HG02642 (cell line): Measurements from ENCODE around the gene LIMS1.
A peak's percentile ranks its signal among the peaks of the same experiment; 100 is the strongest.
"Not testable (repeated sequence)": the region's sequence is repeated elsewhere in the genome, so short reads cannot be mapped to it uniquely, and the experiment has no call there.

Source experiments
- ATAC-seq: cut with Tn5 transposase; IDR thresholded peaks from one replicate; pipeline ENCODE4 v1.9.1; 2021; ENCODE audit warnings: mild to moderate bottlenecking; ENCODE audit not compliant: unreplicated experiment, poor library complexity

The LIMS1 gene, protein sequence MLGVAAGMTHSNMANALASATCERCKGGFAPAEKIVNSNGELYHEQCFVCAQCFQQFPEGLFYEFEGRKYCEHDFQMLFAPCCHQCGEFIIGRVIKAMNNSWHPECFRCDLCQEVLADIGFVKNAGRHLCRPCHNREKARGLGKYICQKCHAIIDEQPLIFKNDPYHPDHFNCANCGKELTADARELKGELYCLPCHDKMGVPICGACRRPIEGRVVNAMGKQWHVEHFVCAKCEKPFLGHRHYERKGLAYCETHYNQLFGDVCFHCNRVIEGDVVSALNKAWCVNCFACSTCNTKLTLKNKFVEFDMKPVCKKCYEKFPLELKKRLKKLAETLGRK

DNA sequence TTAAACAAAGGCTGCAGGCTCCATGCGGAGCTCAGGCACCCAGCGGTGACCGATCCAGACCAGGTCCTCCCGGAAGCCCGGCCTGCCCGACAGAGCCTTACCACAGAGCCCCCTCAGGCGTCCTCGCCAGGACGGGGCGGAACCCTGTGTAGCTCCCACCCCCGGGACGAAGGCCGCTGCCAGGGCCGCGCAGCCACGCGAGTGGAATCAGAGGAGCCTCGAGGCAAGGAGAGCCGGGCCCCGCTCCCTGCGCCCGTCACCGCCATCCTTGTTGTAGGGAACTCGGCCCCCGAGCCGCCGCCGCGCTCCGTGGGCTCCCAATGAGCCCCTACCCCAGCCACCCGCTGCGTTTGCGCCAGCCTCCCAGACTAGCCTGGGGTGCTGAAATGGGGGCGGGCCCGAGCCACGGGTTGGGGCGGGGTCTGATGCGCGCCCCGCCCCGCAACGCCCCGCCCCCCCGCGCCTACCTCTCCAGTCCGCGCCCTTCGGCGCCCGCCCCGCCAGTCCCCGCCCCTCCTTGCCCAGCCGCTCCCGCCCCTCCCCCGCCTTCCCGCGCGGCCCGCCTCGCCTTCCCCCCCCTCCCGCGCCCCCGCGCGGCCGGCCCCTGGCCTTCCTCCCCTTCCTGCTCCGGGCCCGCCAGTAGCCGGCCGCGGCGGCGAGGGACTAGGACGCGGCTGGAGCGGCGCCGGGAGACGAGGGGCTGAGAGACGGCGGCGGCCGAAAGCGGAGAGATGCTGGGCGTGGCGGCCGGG is at the start of gene LIMS1:
TSS of gene LIMS1 (plus strand) at position 639 of the 752 bp plus-strand sequence. CDS start at position 732, 93 bp downstream.
- peak; percentile 89 for ATAC-seq

DNA sequence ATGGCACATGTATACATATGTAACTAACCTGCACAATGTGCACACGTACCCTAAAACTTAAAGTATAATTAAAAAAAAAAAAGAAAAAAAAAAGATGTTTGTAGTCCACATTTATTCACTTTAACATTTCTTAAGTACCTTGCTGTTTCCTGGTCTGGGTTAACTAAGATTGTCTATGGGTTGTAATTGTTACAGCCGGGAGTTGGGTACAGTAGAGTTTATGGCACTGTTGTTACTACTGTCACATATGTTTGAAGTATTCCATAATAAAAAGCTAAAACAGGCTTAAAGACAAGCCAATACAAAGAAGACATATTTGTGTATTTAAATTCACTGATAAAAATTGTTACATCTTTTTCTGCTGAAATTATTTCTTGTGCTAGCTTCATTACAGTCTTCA is 49.0 kb upstream of the LIMS1 start:
- no peak for ATAC-seq

DNA sequence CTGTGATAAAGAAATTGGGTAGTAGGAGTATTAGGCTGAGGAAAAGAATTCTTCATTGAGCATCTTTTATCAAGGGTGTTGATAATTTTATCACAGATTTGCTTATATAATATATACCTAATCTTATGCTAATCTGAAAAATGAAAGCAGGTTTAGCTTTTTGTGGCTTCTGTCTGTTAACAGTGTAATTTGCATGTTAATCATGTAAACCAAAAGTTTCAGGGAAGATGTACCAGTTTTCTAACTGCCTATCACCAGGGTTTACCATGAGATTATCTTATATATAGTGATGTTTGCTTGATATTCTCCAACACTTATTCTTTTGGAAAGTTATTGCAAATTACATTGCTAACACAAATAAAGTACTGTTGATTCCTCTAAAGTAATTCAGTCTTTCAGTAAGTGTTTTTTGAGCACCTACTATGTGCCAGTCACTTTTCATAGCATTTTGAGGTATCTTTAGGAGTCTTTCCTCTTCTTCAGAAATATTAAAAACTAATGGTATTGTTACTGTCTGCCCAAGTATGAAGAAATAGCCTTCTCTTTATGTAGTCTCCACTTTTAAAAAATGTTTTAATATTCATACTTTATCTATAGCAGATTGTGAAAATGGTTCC is 43.7 kb upstream of the LIMS1 start:
- ATAC-seq, result no peak

DNA sequence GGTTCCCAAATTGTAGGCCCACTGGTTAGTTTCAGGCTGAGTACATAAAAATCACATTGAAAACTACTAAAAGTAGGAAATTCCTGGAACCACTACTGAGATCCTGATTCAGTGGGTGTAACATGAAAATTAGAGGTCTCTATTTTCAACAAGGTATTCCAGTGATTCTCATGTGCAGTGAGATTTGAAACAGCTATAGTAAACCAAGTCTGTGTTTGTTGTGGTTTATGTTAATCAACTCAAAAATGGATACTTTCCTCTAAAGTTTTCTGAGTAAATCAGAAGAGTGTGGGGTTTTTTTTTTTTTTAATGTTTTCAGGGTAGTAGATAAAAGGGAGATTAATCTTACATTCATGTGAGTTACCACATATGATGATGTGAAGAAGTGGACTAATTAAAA is 42.4 kb upstream of the LIMS1 start:
- ATAC-seq, result no peak

DNA sequence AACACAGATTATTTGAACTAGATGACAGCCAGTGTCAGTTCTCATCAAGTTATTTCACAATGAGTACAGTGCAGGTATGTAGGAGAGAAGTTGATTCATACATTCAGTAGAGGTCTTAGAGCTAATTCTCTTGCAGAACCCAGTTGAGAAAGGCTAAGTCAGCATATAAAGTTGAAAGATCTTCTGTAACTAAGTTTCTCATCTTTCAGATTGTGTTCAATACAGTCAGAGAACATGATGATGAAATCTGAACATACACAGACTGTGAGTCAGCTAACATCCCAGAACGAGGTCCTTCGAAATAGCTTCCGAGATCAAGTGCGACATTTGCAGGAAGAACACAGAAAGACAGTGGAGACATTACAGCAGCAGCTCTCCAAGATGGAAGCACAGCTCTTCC is 41.9 kb upstream of the LIMS1 start:
- no peak for ATAC-seq

DNA sequence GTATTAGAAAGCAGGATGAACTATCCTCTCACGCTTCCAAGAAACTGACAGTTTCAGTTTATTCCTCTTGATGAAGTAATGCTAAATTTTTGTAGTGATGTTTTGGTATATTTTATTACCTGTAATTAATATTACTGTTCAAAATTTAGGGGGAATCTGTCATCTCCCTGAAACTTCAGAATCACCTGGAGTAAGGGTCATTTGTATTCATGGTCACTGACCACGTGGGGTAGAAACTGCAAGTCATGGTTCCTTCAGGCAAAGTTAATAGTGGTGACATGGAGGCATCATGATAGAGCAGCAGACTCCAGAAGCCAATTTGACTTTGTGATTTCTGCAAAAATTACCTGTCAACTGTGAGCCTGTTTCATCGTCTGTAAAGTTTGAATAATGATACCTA is 38.1 kb upstream of the LIMS1 start:
- not testable (repeated sequence) for ATAC-seq

DNA sequence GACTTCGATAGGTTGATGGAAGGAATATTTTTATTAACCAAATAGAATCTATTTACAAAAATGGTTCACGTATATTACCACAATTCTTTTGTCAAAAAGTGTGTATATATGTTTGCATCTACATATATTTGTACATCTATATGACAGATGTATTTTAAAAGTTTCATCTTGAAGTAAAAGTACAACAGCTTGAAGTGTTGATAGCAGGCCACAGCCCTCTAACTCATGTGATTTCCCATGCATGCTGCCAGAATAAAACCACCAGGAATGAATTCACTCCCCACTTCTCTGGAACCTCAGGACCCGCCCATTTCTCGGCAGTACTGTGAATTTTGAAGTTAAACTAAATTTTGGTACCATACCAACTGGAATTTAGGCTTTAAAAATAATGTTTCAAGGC is 26.6 kb upstream of the LIMS1 start:
- ATAC-seq, result not testable (repeated sequence)

DNA sequence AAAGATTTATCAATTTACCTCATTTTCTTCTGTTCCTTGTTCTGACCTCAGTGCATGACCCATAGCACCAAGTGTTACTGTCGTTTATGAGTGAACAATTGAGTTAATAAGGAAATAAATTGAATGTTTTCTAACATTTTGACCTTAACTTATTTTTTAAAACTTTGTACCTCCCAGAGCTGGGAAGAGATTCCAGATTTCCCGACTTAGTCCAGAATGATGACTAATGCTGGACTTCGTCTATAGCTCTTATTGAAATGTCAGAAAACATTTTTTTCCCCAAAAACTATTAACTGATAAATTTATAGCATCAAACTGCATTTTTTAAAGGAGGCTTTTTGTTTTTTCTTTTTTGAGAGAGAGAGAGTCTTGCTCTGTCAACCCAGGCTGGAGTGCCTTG is 21.8 kb upstream of the LIMS1 start:
- not testable (repeated sequence) for ATAC-seq

DNA sequence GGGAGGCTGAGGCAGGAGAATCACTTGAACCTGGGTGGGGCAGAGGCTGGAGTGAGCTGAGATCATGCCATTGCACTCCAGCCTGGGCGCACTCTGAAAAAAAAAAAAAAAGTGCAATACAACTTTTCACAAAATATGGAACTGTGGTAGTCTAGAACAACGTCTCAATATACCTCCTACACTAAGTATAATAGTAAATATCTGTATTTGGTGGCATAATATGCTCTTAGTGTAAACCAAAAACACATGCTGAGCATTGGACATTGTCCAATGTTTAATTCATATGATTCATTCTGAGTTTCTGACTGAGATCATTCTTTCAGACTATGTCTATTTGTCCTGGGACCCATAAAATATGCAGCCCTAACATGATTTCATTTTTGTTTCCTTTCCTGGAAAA is 19.8 kb upstream of the LIMS1 start:
- not testable (repeated sequence) for ATAC-seq

DNA sequence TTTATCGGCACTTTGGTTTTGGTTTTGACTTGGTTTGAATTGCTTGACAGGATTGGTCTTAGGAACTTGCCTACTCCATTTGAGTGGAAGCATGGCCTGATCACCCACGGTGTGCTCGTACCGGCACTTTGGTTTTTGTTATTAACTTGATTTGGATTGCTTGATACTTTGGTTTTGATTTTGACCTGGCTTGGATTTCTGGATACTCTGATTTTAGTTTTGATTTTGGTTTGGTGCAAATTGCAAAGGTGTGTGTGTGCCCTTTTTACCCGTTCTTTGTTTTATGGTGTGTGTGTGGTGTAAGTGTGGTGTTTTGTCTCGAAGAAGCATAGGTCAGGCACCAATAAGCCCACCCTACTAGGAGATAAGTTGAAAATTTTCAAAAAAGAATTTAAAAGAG is 9.6 kb upstream of the LIMS1 start:
- ATAC-seq, result not testable (repeated sequence)

DNA sequence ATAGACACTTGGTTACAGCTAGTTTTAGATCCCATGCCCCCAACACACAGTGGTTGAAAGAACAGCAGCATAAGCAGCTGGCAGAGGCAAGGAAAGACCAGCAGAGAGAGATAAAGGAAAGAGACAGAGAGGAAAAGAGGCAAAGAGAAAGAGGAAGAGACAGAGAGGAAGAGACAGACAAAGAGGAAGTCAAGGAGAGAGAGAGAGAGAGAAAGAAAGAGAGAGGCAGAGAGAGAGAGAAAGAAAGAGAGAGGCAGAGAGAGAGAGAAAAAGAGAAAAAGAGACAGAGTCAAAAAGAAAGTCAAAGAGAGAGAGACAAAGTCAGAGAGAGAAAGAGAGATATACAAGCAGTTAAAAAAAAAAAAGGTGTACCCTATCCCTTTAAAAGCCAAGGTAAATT is 9.0 kb upstream of the LIMS1 start:
- not testable (repeated sequence) for ATAC-seq

DNA sequence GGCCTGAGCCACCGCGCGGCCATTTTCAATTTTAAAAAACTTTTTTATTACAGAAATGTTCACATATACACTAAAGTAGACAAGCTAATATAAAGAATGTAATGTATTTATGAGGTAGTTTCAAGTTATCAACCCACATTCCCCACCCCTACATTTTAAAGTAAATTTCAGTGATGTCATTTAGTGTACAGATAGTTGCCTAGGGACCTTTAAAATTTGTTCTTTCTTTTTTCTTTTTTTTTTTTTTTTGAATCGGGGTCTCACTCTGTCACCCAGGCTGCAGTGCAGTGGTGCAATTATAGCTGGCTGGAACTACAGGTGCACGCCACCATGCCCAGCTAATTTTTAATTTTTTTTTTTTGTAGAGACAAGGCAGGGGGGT is 2.6 kb upstream of the LIMS1 start:
- ATAC-seq, result no peak

DNA sequence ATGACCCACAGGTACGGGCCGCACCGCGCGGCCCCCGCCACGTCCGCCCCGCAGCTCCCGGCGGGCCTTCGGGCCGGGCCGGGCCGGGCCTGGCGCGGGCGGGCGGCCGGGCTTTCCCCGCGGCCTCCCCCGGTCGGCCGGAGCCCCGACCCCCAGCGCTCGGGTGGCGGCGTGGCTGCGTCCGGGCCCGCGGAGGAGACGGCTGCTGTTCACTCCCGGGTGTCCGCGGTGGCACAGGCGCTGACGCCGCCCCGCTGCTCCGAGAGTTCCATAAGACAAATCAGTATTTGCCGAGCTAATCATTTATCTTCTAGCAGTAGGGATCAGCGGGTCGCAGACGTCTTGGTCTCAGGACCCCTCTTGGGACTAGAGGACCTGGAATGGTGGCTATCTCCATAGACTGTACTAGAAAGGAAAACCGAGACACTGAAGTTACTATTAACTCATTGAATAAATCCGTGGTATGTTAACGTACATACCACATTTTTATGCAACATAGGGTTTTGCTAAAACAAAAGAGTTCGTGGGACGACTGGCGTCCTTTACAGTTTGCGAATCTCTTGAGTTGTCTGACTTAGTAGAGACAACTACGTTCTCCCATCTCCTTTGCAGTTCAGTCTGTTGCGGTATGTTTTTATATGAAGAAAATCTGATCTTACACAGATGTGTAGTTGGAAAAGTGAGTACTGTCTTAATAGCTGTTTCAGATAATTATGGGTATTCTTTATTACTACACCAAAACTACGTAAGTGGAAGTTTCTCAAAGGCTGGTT is 500 bp downstream of the LIMS1 start:
- peak; percentile 40 for ATAC-seq

DNA sequence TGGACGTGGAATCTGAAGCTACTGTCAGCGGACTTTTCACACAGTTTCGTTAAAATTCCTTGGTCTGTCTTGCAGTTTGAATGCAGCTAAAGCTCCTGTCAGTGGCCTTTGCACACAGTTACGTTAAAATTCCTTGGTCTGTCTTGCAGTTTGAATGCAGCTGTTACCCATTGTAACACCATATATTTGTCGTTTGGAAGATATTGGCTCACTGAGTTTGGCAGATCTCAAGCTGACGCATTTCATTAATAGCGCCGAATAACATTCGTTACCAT is 1.0 kb downstream of the LIMS1 start:
- ATAC-seq, result no peak

DNA sequence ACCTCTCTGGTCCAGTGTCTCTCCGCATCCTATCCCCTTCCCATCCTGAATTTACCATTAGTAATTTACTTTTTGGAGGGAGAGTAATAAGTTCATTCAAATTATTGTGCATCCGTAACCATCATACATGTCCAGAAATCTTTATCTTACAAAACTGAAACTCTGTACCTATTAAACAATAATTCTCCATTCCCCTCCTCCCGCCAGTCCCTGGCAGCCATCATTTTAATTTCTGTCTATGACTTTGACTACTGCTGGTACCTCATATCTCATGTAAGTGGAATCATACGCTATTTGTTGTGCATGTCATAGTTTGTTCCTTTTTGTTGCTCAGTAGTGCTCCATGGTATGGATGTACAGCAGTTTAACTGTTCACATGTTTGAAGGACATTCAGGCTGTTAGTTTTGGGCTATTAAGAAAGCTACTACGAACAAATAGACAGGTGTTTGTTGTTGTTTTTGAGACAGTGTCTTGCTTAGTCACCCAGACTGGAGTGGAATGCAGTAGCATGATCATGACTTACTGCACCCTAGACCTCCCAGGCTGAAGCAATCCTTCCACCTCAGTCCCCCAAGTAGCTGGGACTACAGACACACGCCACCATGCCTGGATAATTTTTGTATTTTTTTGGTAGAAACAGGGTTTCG is 2.0 kb downstream of the LIMS1 start:
- no peak for ATAC-seq

DNA sequence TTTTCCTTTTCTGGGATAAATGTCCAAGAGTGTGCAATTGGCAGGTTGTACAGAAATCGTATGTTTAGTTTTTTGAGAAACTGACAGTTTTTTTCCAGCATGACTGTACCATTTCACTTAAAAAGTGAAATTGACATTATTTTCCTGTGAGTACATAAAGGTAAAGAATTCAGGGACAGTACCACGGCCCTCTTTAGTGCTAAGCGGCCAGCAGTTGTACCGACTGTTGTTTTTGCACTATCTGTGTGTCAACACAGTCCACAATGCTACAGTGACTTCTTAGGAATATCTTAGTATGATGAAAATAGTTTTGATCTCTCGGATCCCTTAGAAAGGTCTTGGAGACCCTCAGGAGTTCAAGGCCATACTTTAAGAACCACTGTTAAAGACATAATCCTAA is 2.6 kb downstream of the LIMS1 start:
- no peak for ATAC-seq

DNA sequence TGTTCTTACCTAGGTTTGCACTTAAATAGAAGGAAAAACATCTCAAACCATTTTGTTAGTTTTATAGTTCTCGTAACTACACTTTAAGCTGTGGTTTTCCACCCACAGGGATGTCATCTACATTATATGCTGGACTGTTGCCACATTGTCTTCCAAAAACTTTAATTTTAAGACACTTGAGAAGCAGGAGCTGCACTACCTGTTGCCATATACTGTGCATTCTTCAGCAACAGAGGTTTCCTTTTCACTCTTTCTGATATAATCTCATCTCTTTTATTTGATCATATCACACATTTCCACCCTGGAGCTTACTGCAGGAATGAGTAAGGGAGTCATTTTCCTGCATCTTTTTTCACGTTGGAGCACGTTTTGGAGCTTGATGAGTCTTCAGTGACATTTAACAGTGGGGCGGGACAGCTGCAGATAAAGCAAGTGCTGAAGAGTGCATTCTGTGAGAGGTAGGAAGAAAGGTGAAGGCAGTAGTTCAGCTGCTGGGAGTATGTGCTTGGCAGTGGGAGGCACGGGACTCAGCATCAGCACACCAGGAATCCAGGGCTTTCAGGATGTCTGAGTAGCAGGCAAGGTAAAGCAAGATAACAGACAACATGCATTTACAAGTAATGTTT is 3.8 kb downstream of the LIMS1 start:
- no peak for ATAC-seq

DNA sequence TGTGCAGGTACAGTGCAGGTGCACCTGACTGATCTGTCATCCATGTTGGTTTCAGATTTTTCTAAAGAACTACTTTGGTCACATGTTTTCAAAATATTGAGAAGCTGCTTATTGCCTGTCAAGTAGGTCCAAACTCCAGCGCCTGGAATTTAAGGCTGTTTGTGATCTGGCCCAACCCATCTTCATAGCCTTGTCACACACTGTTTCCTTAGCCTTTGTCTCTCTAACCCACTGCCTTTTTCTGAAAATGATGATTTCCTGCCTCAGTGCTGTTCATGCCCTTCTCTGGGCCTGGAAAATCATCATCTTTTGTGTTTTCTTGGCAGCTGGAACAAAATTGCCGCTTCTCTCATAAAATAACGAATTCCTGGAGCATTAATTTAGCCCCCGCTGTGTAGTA is 7.2 kb downstream of the LIMS1 start:
- no peak for ATAC-seq

DNA sequence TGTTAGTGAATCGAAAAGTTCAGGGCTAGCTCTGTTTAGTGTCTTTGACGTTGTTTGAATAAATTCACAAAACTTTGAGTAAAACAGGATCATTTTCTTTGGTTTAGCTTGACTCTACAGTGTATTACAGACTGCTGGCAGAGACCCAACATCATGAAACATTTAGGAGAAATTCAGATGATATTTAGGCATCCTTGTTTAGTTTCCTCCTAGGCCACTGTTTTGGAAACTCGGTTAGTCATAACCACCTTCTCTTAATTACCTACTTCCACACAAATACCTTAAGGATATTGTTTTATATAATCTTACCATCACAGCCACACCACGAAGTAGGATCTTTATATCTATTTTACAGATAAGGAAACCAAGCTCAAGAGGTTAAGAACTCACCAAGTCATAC is 7.8 kb downstream of the LIMS1 start:
- no peak for ATAC-seq

DNA sequence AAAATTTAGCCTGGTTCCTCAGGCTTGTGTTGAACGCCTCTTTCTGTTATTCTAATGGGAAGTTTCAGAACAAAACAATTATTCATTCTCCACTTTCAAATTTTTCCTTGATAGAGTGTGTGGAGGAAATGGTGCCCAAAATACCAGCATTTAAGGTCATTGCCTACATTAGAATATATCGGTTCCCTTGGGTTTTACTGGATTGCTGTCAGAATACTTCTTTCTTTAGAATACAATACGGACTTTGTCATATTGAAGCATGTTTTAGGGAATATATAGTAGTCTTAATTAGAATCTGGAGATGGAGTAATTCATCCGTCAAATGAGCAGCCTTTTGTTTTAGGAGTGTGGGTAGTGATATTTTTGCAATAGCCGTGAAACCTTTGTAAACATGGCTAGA is 13.3 kb downstream of the LIMS1 start:
- no peak for ATAC-seq
